HFF-Myc (cell line): ENCODE measurements around the gene CACNA1C.

Source experiments
- DNase-seq: peaks from one replicate; pipeline ENCODE4 v3.0.0-alpha.2; 2011; ENCODE audit warnings: low read depth; ENCODE audit errors: extremely low read depth
- H3K4me3 ChIP-seq: replicated peaks from 2 replicates; pipeline ENCODE4 v1.5.1; 2011; ENCODE audit warnings: low read depth, mild to moderate bottlenecking, control low read depth, low read length
- CTCF ChIP-seq: IDR thresholded peaks from 2 replicates; pipeline ENCODE4 v1.5.1; 2012; ENCODE audit warnings: mild to moderate bottlenecking, low read depth, low read length, control low read depth; ENCODE audit errors: missing control alignments

Gene CACNA1C

DNA sequence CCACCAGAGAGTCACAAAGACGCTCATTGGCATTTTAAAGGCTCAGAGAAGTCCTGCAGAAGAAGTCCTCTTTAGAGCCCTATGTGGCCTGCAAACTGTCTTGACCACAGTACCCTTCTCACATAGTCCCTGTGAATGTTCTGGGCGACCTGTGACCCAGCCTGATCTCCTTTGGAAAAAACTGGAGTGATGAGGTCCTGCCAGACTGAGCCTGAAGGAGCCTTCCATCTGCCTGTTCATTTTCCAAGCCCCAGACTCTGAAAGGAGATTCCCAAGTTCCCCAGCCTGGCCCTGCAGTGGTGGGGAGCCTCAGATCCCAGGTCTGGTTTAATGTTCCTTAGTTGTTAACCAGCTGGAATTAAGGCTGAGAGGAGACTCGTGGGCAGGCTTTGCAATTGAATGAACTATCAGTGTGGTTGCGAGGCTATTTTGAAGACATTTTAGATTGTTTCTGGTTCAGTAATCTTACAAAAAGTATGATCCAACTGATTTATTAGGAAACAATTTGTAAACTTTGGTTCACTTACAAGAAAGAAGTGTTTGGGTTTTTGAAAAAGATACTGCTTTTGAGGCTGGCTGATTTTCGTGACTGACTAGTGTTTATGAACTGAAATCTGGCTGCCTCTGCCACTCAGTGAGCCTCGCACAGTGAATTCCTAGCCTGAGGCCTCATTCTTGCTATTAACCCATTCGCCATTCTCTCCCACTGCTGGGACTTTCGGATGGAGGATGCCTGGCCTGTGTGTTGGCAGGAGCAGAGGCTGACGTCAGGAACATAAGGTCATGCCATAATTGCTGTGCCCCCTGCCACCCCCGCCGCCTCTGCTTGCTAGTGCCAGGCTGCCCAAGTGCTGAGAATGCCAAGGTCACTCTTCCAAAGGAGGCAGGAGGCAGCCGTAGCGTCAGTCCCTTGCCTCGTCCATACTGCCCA lies 249.0 kb downstream of the CACNA1C start:
- DNase-seq, result no peak
- no peak overlapping the region for H3K4me3 ChIP-seq
- TF ChIP-seq CTCF, result no peak

- H3K4me3 ChIP-seq, result no peak overlapping the region
- no peak for DNase-seq
- TF ChIP-seq CTCF, result no peak
Observed at GRCh38 chr12:2302711-2303580, 250.2 kb downstream of the CACNA1C start.

GRCh38 chr12:2304223-2304622 lies 251.4 kb downstream of the CACNA1C start:
- TF ChIP-seq CTCF, result no peak
- no peak overlapping the region for H3K4me3 ChIP-seq
- no peak for DNase-seq

DNA sequence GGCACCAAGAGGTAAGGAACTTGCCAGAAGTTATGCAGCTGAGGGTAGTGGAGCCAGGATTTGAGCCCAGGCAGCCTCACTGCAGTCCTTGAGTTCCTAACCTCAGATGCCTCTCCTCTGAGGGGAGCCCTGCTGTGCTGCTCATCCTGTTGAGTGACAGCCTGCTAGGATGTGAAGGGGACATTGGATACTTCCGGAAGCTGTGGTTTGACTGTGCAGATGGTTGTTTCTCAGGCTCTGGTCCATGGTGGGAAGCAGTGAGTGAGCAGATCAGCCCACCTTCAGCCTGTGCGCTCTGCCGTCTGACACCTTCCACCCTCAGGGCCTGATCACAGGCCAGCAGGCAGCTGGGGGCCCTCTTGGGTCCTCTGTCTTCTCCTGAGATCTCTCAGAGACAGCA lies 253.2 kb downstream of the CACNA1C start:
- DNase-seq, result no peak

DNA sequence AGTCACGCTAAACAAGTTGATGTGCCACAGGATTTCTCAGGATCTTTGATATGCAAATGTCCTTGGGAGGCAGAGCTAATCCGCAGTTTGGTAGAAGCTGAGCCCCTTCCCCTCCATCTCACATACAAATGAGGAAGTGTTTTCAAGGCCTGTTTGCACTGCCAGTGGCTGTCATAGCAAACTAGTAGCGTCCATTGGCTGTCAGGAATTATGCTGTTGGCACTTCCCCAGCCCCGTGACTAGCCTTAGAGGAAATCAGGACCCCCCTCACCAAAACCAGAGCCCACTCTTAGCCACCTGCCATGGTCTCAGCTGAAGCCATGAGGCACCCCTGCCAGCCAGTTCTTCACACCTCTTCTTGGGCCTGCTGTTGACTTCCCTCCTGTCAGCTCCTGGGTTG lies 253.9 kb downstream of the CACNA1C start:
- no peak for DNase-seq
- H3K4me3 ChIP-seq, result no peak overlapping the region
- no peak for TF ChIP-seq CTCF

More for the DNA sequence above, 253.2 kb downstream of the CACNA1C start:
- TF ChIP-seq CTCF, result no peak
- no peak overlapping the region for H3K4me3 ChIP-seq

DNA sequence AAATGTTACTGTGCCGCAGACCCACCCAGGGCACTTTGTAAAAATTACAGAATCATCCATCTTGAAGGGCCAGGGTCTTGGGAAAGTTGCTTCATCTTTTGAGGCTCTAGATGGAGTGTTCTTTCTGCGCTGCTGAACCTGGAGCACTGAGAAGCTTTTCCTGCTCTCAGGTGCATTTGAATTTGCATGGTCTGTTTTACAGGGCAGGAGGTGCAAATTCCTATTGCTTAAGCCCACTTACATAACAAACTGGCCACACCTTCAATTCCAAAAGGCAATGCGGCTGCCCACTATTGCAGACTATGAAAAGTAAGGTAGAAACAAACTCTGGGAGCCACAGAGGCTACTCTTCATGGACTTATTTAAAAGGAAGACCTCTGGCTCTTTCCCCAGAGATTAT lies 254.8 kb downstream of the CACNA1C start:
- no peak for DNase-seq
- no peak overlapping the region for H3K4me3 ChIP-seq
- TF ChIP-seq CTCF, result no peak
